ENCODE results near the gene DERL3.

DERL3 gene

GRCh38 chr22:23831261-23831660, 7.5 kb downstream of the DERL3 start:
- peaks cover 6% of the 10 kb centered on the region for H3K4me1 ChIP-seq (ENCODE audit: insufficient read depth, low read length, severe bottlenecking)
- H3K4me2 ChIP-seq (ENCODE audit: low read length): no peak overlapping the region
- no peaks in the 10 kb centered on the region for H3K9me3 ChIP-seq (ENCODE audit: low read length)
- H3K27ac ChIP-seq (ENCODE audit: low read depth, low read length, poor library complexity, severe bottlenecking): no peak overlapping the region
- H3K79me2 ChIP-seq (ENCODE audit: insufficient read depth, low read length): peaks cover 7% of the 10 kb centered on the region; the same call in 1 of the 2 replicates
- no peak for TF ChIP-seq EZH2 (IDR thresholded peaks at IDR 0.05; ENCODE audit: borderline replicate concordance, low read length)
- TF ChIP-seq, protein P1, sequence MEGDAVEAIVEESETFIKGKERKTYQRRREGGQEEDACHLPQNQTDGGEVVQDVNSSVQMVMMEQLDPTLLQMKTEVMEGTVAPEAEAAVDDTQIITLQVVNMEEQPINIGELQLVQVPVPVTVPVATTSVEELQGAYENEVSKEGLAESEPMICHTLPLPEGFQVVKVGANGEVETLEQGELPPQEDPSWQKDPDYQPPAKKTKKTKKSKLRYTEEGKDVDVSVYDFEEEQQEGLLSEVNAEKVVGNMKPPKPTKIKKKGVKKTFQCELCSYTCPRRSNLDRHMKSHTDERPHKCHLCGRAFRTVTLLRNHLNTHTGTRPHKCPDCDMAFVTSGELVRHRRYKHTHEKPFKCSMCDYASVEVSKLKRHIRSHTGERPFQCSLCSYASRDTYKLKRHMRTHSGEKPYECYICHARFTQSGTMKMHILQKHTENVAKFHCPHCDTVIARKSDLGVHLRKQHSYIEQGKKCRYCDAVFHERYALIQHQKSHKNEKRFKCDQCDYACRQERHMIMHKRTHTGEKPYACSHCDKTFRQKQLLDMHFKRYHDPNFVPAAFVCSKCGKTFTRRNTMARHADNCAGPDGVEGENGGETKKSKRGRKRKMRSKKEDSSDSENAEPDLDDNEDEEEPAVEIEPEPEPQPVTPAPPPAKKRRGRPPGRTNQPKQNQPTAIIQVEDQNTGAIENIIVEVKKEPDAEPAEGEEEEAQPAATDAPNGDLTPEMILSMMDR (IDR thresholded peaks at IDR 0.05; ENCODE audit: low read length): no peak
- H3K27me3 ChIP-seq (ENCODE audit: insufficient read depth, low read length): no peaks in the 10 kb centered on the region
- no peak overlapping the region for H2AFZ ChIP-seq (ENCODE audit: low read length)
- no peak overlapping the region for H3K4me3 ChIP-seq (ENCODE audit: low read depth, low read length, poor library complexity, severe bottlenecking)
- no peaks in the 10 kb centered on the region for H3K9me2 ChIP-seq (ENCODE audit: low read depth, low read length)
- no peaks in the 10 kb centered on the region for H3F3A ChIP-seq (ENCODE audit: insufficient read depth, low read length)
- H3K9ac ChIP-seq (ENCODE audit: low read length): no peak overlapping the region
- no peaks in the 10 kb centered on the region for H4K20me1 ChIP-seq (ENCODE audit: insufficient read depth, low read length)
- H3K36me3 ChIP-seq (ENCODE audit: insufficient read depth, low read length): peaks cover 96% of the 10 kb centered on the region

GRCh38 chr22:23829845-23830372, 8.9 kb downstream of the DERL3 start:
- H3K36me3 ChIP-seq (ENCODE audit: insufficient read depth, low read length): peaks cover 96% of the 10 kb centered on the region
- no peaks in the 10 kb centered on the region for H3F3A ChIP-seq (ENCODE audit: insufficient read depth, low read length)
- no peak overlapping the region for H3K27ac ChIP-seq (ENCODE audit: low read depth, low read length, poor library complexity, severe bottlenecking)
- H3K4me3 ChIP-seq (ENCODE audit: low read depth, low read length, poor library complexity, severe bottlenecking): no peak overlapping the region
- peaks cover 9% of the 10 kb centered on the region for H3K4me1 ChIP-seq (ENCODE audit: insufficient read depth, low read length, severe bottlenecking)
- no peaks in the 10 kb centered on the region for H3K27me3 ChIP-seq (ENCODE audit: insufficient read depth, low read length)
- no peak overlapping the region for H2AFZ ChIP-seq (ENCODE audit: low read length)
- no peaks in the 10 kb centered on the region for H3K9me2 ChIP-seq (ENCODE audit: low read depth, low read length)
- H3K79me2 ChIP-seq (ENCODE audit: insufficient read depth, low read length): peaks cover 7% of the 10 kb centered on the region; the same call in 1 of the 2 replicates
- H3K9me3 ChIP-seq (ENCODE audit: low read length): no peaks in the 10 kb centered on the region
- TF ChIP-seq EZH2 (IDR thresholded peaks at IDR 0.05; ENCODE audit: borderline replicate concordance, low read length): no peak
- TF ChIP-seq, protein P1 (IDR thresholded peaks at IDR 0.05; ENCODE audit: low read length): no peak
- no peak overlapping the region for H3K9ac ChIP-seq (ENCODE audit: low read length)
- no peaks in the 10 kb centered on the region for H4K20me1 ChIP-seq (ENCODE audit: insufficient read depth, low read length)
- H3K4me2 ChIP-seq (ENCODE audit: low read length): no peak overlapping the region

DNA sequence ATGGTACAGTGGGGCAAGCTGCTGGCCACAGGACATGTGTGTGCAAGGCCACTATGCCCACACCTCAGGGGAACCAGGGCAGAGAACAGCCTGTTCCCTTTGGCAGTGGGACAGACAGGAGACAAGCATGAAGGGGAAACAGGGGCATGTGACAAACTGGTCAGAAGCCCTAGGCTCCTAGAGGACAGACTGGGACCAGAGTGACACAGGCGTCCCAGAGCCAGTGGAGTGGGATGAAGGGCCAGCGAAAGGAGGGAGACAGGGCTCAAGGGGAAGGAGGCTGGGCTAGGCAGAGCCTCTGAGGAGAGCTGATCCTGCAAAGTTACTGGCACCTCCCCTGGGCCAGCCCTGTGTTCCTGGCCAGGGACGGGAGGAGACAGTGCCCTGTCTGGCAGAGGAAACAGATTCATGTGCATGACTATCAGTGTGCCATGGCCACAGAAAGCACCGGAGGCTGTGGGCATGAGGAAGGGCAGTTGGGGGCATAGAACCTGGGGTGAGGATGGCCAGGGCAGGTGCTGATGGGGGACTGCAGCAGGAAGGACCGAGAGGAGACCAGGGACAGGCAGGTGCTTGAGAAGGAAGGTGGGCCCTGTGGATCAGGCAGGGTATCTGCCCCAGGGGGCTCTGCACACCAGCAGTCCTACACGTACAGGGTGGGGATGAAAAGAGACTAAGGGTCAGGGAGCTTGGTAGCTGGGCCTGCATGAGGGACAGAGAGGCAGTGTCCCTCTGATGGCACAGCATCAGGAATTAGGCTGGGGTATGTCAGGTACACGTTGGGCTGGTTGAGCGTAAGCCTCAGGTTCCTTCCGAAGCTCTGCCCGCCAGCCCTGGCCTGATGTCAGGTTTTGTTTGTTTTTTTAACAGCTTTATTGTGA, 9.8 kb downstream of the DERL3 start:
- Histone ChIP-seq H3F3A (ENCODE audit: insufficient read depth, low read length) (no peaks in the 10 kb centered on the region), H3K4me2 (ENCODE audit: low read length) (no peak overlapping the region), H3K4me1 (ENCODE audit: insufficient read depth, low read length, severe bottlenecking) (peaks cover 9% of the 10 kb centered on the region), H3K9me2 (ENCODE audit: low read depth, low read length) (no peaks in the 10 kb centered on the region), H3K9me3 (ENCODE audit: low read length) (no peaks in the 10 kb centered on the region), H3K79me2 (ENCODE audit: insufficient read depth, low read length) (peaks cover 7% of the 10 kb centered on the region; the same call in 1 of the 2 replicates), H3K27me3 (ENCODE audit: insufficient read depth, low read length) (no peaks in the 10 kb centered on the region), H2AFZ (ENCODE audit: low read length) (no peak overlapping the region), H4K20me1 (ENCODE audit: insufficient read depth, low read length) (no peaks in the 10 kb centered on the region), H3K27ac (ENCODE audit: low read depth, low read length, poor library complexity, severe bottlenecking) (no peak overlapping the region), H3K9ac (ENCODE audit: low read length) (no peak overlapping the region), H3K4me3 (ENCODE audit: low read depth, low read length, poor library complexity, severe bottlenecking) (no peak overlapping the region), H3K36me3 (ENCODE audit: insufficient read depth, low read length) (peaks cover 97% of the 10 kb centered on the region)
- TF ChIP-seq, protein P1 (IDR thresholded peaks at IDR 0.05; ENCODE audit: low read length): no peak
- no peak for TF ChIP-seq EZH2 (IDR thresholded peaks at IDR 0.05; ENCODE audit: borderline replicate concordance, low read length)
